ENCODE data around the gene ARID5B. TPM values are rescaled to one million over a fixed set of nuclear protein-coding genes. Genes with fewer than 3 reads are reported as not detected.

The ARID5B gene
- total RNA-seq, 1 donor from 2014 or later = 36.9 TPM

DNA sequence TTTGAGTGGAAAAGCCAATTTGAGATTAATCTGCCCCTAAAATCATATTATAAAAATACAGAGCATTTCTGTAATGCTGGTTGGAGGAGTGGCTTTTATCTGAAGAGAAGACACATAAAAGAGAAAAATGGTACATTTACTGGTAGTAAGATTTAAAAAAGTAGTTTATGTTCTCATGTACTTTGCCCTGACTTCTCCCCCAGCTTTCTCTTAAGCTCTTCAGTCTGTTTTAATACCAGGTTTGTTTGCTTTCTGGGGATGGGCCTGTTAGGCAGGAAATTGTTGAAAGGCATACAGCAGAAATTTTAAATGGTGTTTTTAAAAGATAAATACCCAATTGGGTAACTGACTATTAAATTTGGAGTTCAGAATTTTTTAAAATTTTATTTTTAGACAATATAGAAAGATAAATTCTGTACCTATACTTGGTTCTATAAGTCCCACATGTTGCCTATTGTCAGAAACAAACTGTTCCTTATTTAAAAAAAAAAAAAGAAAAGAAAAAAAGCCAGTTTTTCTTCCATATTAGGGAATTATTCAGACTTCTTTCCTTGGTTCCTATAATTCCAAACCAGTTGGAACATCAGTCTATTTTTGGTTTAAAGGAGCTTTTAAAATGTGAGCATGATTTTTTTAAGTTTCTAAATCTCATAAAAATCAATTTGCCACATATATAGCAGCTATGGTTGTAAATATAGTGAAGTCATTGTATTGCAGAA is 136.6 kb downstream of the ARID5B start:
- Mint-ChIP-seq H3K36me3 (peaks cover 13% of the 10 kb centered on the region), H3K4me3 (peak overlapping the region; percentile 79), H3K9me3 (no peaks in the 10 kb centered on the region), H3K27me3 (no peaks in the 10 kb centered on the region), H3K27ac (peak overlapping the region; percentile 94), H3K4me1 (ENCODE audit: unreplicated experiment) (peaks cover 55% of the 10 kb centered on the region)
- TF ChIP-seq CTCF (conservative IDR thresholded peaks at IDR 0.05) = no peak
- no peak for DNase-seq (ENCODE audit: extremely low spot score, unreplicated experiment)

- Mint-ChIP-seq H3K36me3 (peaks cover 13% of the 10 kb centered on the region), H3K4me1 (ENCODE audit: unreplicated experiment) (peaks cover 55% of the 10 kb centered on the region), H3K9me3 (no peaks in the 10 kb centered on the region), H3K4me3 (peak overlapping the region; percentile 50), H3K27me3 (no peaks in the 10 kb centered on the region), H3K27ac (peak overlapping the region; percentile 79)
- peak; percentile 90 for TF ChIP-seq CTCF (conservative IDR thresholded peaks at IDR 0.05)
- no peak for DNase-seq (ENCODE audit: extremely low spot score, unreplicated experiment)
These were observed 137.2 kb downstream of the ARID5B start for GRCh38 chr10:62038609-62039190.

GRCh38 chr10:62039954-62040353 is 138.5 kb downstream of the ARID5B start:
- Mint-ChIP-seq H3K27ac (no peak overlapping the region), H3K4me1 (ENCODE audit: unreplicated experiment) (peaks cover 55% of the 10 kb centered on the region)

GRCh38 chr10:62040881-62041280 is 139.4 kb downstream of the ARID5B start:
- H3K4me1 Mint-ChIP-seq (ENCODE audit: unreplicated experiment) = peaks cover 61% of the 10 kb centered on the region
- peak overlapping the region; percentile 72 for H3K4me3 Mint-ChIP-seq
- no peaks in the 10 kb centered on the region for H3K27me3 Mint-ChIP-seq
- peak overlapping the region; percentile 73 for H3K27ac Mint-ChIP-seq
- H3K36me3 Mint-ChIP-seq = peaks cover 7% of the 10 kb centered on the region
- TF ChIP-seq CTCF (conservative IDR thresholded peaks at IDR 0.05) = no peak
- no peaks in the 10 kb centered on the region for H3K9me3 Mint-ChIP-seq
- DNase-seq (ENCODE audit: extremely low spot score, unreplicated experiment) = no peak

More at GRCh38 chr10:62039954-62040353, 138.5 kb downstream of the ARID5B start:
- no peak for DNase-seq (ENCODE audit: extremely low spot score, unreplicated experiment)
- TF ChIP-seq CTCF (conservative IDR thresholded peaks at IDR 0.05) = no peak
- Mint-ChIP-seq H3K4me3 (no peak overlapping the region), H3K9me3 (no peaks in the 10 kb centered on the region), H3K36me3 (peaks cover 9% of the 10 kb centered on the region), H3K27me3 (no peaks in the 10 kb centered on the region)

DNA sequence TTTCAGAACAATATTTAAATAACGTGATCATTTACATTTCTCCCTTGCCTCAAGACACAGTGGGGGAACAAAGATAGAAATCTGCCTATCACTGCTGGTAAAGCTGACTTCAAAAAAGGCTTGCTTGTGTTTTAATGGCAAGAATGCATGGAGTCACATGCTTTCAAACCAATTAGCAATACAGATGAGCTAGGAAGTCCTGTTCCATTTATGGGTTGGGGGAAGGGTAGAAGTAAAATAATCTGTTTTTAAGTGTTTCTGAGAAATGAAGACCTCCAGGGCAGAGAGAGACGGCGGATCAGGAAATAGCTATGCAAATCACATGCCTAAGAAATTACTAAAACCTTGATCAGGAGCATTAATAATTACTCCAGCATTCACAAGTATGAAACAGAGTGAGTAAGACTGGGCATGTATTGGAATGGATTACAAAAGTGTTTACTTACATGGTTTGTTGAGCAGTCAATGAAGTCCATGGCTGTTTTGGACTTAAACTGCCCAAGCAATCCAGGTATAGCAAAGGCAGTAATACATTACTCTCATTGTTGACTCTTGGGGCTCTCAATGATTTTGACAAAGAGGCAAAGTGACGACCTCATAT is 142.0 kb downstream of the ARID5B start:
- Mint-ChIP-seq H3K4me1 (ENCODE audit: unreplicated experiment) (peaks cover 68% of the 10 kb centered on the region), H3K36me3 (peaks cover 7% of the 10 kb centered on the region), H3K27ac (peak overlapping the region; percentile 5), H3K4me3 (peak overlapping the region; percentile 2), H3K9me3 (no peaks in the 10 kb centered on the region), H3K27me3 (no peaks in the 10 kb centered on the region)
- no peak for DNase-seq (ENCODE audit: extremely low spot score, unreplicated experiment)
- no peak for TF ChIP-seq CTCF (conservative IDR thresholded peaks at IDR 0.05)
